Subcutaneous adipose tissue (tissue), 4 donors: ENCODE results near the gene KCNMB2. TPM values are rescaled to one million over a fixed set of nuclear protein-coding genes. Genes with fewer than 3 reads are reported as not detected.

Source experiments
- total RNA-seq, 4 donors: library from RNA; depleted of rRNA; stranded (reverse); fragments of >200 nt; gene quantifications; one replicate each; pipeline ENCODE4 v1.1.0, GENCODE V29; 2016
- TF ChIP-seq, protein P1 (sequence below): fragments of 450-650 bp; IDR thresholded peaks from one replicate; pipeline ENCODE4 v1.5.1; 2016; ENCODE audit warnings: low read depth, mild to moderate bottlenecking, control low read depth, antibody characterized with exemption, moderate library complexity

Gene KCNMB2
- total RNA-seq, 4 donors from 2014 or later: not detected

DNA sequence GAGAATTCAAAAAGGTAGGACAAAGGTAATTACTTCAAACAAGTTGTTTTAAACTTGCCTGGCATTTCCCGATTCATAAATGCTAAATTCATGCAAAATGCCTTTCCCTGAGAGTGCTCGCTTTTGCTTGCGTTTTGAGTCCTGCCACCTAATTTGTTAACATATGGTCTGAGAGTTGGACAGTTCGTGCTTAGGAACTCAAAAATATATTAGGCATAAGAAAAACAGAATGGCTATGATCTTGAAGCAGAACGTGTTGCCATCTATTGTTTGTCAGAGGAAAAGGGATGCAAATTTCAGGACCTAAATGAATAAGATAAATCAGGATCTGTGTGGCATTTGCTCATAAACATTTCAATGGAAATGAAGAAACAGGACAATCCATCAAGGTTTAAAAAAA, 339.6 kb downstream of the KCNMB2 start:
- TF ChIP-seq, protein P1, sequence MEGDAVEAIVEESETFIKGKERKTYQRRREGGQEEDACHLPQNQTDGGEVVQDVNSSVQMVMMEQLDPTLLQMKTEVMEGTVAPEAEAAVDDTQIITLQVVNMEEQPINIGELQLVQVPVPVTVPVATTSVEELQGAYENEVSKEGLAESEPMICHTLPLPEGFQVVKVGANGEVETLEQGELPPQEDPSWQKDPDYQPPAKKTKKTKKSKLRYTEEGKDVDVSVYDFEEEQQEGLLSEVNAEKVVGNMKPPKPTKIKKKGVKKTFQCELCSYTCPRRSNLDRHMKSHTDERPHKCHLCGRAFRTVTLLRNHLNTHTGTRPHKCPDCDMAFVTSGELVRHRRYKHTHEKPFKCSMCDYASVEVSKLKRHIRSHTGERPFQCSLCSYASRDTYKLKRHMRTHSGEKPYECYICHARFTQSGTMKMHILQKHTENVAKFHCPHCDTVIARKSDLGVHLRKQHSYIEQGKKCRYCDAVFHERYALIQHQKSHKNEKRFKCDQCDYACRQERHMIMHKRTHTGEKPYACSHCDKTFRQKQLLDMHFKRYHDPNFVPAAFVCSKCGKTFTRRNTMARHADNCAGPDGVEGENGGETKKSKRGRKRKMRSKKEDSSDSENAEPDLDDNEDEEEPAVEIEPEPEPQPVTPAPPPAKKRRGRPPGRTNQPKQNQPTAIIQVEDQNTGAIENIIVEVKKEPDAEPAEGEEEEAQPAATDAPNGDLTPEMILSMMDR: no peak

DNA sequence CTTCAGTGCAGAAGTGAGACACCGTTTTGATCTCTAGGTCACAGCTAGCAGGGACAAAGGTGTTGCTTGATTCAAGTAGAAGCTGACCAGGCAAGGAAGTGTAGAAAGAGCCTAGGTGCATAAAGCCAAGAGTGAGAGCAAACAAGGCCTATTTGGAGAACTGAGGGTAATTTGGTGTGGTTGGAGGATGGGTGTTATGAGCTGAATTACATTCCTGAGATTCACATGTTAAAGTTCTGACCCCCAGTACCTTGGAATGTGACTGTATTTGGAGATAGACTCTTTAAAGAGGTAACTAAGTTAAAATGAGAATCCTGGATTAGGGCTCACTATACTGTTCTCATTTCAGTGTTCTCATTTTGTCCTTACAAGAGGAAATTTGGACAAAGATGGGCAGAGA, 344.0 kb downstream of the KCNMB2 start:
- TF ChIP-seq, protein P1: no peak
